HG03108 (cell line): ENCODE results near the gene ADCK1.
"Not testable (repeated sequence)": the region's sequence is repeated elsewhere in the genome, so short reads cannot be mapped to it uniquely, and the experiment has no call there.

Experiments used
- ATAC-seq: cut with Tn5 transposase; IDR thresholded peaks from one replicate; pipeline ENCODE4 v1.9.1; 2021; ENCODE audit warnings: moderate library complexity; ENCODE audit not compliant: unreplicated experiment

Gene ADCK1

GRCh38 chr14:77864085-77864484, 64.2 kb downstream of the ADCK1 start:
- ATAC-seq, result no peak

GRCh38 chr14:77864580-77864979, 64.7 kb downstream of the ADCK1 start:
- ATAC-seq, result no peak

- no peak for ATAC-seq
Measured at GRCh38 chr14:77865455-77865854, 65.5 kb downstream of the ADCK1 start.

GRCh38 chr14:77866932-77867331, 67.0 kb downstream of the ADCK1 start:
- no peak for ATAC-seq

GRCh38 chr14:77867476-77867875, 67.6 kb downstream of the ADCK1 start:
- no peak for ATAC-seq

GRCh38 chr14:77868552-77869285, 68.8 kb downstream of the ADCK1 start:
- ATAC-seq, result no peak

GRCh38 chr14:77869340-77869739, 69.4 kb downstream of the ADCK1 start:
- no peak for ATAC-seq

- ATAC-seq, result no peak
Measured at GRCh38 chr14:77870646-77871045, 70.7 kb downstream of the ADCK1 start.

GRCh38 chr14:77872152-77872551, 72.2 kb downstream of the ADCK1 start:
- no peak for ATAC-seq

GRCh38 chr14:77872983-77873382, 73.1 kb downstream of the ADCK1 start:
- no peak for ATAC-seq

- ATAC-seq, result no peak
Measured at GRCh38 chr14:77878783-77879182, 78.9 kb downstream of the ADCK1 start.

- no peak for ATAC-seq
Measured at GRCh38 chr14:77880056-77880455, 80.1 kb downstream of the ADCK1 start.

- ATAC-seq, result no peak
Measured at GRCh38 chr14:77882098-77882497, 82.2 kb downstream of the ADCK1 start.

- no peak for ATAC-seq
Measured at GRCh38 chr14:77882636-77883035, 82.7 kb downstream of the ADCK1 start.

GRCh38 chr14:77883131-77883846, 83.4 kb downstream of the ADCK1 start:
- ATAC-seq, result no peak

- ATAC-seq, result no peak
Measured at GRCh38 chr14:77883847-77884238, 83.9 kb downstream of the ADCK1 start.

GRCh38 chr14:77885367-77885766, 85.5 kb downstream of the ADCK1 start:
- no peak for ATAC-seq

- ATAC-seq, result no peak
Measured at GRCh38 chr14:77886010-77886409, 86.1 kb downstream of the ADCK1 start.

- not testable (repeated sequence) for ATAC-seq
Measured at GRCh38 chr14:77888903-77889302, 89.0 kb downstream of the ADCK1 start.

GRCh38 chr14:77889971-77890442, 90.1 kb downstream of the ADCK1 start:
- ATAC-seq, result no peak

GRCh38 chr14:77890873-77891272, 91.0 kb downstream of the ADCK1 start:
- no peak for ATAC-seq

- ATAC-seq, result no peak
Measured at GRCh38 chr14:77892381-77892871, 92.5 kb downstream of the ADCK1 start.
